Caki2 (cell line): ENCODE results near the gene SOD2. TPM values are rescaled to one million over a fixed set of nuclear protein-coding genes. Genes with fewer than 3 reads are reported as not detected.
A peak's percentile ranks its signal among the peaks of the same experiment; 100 is the strongest.

Source experiments
- DNase-seq: peaks from one replicate; pipeline ENCODE4 v3.0.0-alpha.2; 2015; ENCODE audit warnings: low read depth
- in situ Hi-C: cut with HindIII; loops from 2 replicates; pipeline ENCODE4 v1.10.0; 2016; ENCODE audit warnings: low sequenced_read_pairs, low pct_unique_long_range_greater_than_20kb, mixed read lengths
- total RNA-seq: library from RNA; depleted of rRNA; stranded (reverse); fragments of >200 nt; shearing (Covaris generic); gene quantifications from 2 replicates; pipeline ENCODE4 v1.2.3, GENCODE V29; 2014; ENCODE audit warnings: low replicate concordance; rRNA removed

SOD2 gene
- total RNA-seq, 1 experiment from 2014 or later: 32.6 TPM

- DNase-seq: no peak
- in situ Hi-C loops: no loop called here
Measured at GRCh38 chr6:159655409-159655988, 37.5 kb downstream of the SOD2 start.

DNA sequence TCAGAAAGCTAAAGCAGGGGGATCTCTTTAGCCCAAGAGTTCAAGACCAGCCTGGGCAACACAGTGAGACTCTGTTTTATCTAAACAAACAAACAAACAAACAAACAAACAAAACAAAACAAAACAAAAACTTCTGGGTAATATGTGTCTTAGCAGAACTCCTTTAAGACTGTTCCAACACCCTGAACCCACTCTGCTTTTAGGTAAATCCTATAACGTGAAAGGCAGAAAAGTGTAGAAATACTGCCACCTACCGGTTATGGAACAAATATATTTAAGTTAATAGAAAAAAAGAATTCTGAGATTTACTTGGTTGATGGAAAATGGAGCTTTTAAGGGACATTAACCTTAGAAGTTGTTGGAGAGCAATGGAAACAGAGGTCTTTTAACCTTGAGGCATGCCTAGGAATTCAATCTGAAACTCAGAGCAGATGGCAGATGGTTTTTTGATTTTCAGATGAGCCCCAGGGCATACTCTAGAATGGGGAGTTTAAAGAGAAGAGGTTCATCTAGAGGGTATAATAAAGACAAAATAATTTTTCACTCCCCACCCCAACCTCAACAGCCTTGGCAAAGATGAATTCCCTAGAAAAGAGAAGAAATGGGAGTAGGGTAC, 38.5 kb downstream of the SOD2 start:
- in situ Hi-C loops: no loop called here
- DNase-seq: peak; percentile 19

GRCh38 chr6:159650314-159650713, 42.7 kb downstream of the SOD2 start:
- DNase-seq: no peak
- in situ Hi-C loops: no loop called here

DNA sequence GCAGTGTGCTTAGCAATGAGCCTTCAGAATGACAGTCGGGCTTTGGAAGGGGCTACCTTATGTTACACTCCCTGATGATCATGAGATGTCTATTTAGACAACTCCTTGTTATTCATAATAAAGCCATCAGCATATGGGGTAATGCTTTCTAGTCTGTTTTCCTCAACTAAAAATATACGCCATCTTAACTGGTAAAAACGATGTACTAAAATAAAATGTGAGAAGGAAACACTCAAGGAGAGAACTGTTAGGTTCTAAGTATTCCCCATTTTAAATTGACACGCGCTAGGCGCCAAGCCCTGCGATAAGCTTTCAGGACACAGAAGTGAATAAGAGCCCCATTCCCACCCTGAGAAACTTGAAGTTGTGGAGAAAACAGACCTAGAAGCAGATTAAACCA, 43.6 kb downstream of the SOD2 start:
- no peak for DNase-seq
- in situ Hi-C loops: no loop called here

- in situ Hi-C loops: no loop called here
- DNase-seq: peak; percentile 59
Measured at GRCh38 chr6:159646733-159647132, 46.3 kb downstream of the SOD2 start.

DNA sequence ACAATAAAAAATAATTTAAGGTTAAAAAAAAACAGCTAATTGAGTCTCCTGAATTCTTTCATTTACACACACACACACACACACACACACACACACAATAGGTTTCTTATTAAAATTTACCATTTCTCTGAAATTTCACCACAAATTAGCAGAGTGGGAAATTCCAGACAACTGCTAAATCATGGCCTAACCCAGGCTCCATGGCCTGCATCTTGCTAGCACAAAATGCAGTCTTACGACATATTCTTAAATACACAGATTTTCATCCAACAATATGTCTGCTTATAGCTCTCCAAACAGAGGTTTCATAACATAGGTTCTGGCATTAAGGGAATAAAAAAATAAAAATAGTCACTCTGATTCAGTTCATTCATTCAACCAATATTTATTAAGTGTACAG, 46.9 kb downstream of the SOD2 start:
- no peak for DNase-seq
- in situ Hi-C loops: no loop called here

GRCh38 chr6:159645640-159646039, 47.4 kb downstream of the SOD2 start:
- DNase-seq: no peak
- in situ Hi-C loops: no loop called here

Other genes with a start within 250 kb of the SOD2 start
- gene WTAP, start 34.3 kb upstream of the SOD2 start, total RNA-seq: 55.5 and 61.5 TPM in 2 replicates
- 18.8 and 21.0 TPM in 2 replicates for gene ACAT2, start 68.8 kb upstream of the SOD2 start, total RNA-seq
- 81.5 and 83.4 TPM in 2 replicates for gene TCP1, start 96.4 kb upstream of the SOD2 start, total RNA-seq
- 142 and 166 TPM in 2 replicates for gene MRPL18, start 97.2 kb upstream of the SOD2 start, total RNA-seq
- not detected in 2 replicates for gene PNLDC1, start 107.0 kb upstream of the SOD2 start, total RNA-seq
- gene MAS1, start 197.7 kb upstream of the SOD2 start, total RNA-seq: not detected in 2 replicates